GM19193 (cell line): ENCODE measurements around the gene ZBTB25.

Source experiments
- POLR2A ChIP-seq: IDR thresholded peaks from 4 replicates; pipeline ENCODE4 v1.6.1; 2011; ENCODE audit not compliant: insufficient read depth, insufficient read length; ENCODE audit errors: extremely low read depth

Gene ZBTB25

DNA sequence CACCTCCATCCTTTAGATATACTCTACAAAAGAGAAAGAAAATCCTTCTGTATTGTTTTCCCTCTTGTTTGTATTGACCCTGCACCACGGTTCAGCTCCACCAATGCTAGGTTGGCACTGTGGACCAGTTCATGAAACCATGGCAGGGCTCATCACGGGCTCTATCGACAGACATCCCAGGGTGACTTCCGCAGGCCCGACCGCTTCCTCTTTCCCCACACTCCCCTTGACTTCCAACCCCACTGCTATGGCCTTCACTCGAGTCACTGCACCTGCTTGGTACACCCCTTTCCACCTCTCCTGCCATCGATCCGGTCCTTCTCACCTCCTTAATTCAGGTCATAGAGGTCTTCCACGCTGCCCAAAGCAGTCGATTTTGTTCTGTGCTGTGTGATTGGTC is 59.5 kb downstream of the ZBTB25 start:
- no peak for TF ChIP-seq POLR2A

DNA sequence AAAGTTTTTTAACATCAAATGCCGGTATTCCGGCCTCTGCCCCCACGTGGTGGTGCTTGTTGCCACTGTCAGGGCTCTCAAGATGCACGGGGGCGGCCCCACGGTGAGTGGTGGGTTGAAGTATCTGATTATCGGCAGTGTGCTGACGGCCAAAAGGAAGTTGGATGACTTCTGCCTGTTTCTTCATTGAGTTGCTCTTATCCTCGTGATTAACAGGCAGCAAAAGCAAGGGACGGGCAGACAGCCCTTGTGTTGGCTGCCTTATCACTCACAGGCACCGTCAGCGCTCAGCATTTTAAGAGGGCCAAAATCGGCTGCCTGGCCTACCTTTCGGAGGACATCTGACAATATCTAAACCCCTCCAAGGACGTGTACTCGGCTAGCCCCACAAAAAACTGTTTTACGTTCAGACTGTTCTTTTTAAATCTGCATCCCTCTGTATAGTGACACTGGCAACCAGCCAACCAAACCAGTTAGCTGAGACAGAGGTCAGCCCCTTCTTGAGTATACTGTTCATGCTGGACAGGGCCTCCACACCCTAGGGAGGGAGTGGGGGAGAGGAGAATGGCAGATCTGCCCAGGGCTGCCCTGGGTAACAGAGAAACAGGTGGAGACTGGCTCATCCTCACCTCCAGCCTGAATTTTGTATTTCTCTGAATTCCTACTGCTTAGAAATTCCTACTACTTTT is 61.2 kb downstream of the ZBTB25 start:
- TF ChIP-seq POLR2A: no peak

DNA sequence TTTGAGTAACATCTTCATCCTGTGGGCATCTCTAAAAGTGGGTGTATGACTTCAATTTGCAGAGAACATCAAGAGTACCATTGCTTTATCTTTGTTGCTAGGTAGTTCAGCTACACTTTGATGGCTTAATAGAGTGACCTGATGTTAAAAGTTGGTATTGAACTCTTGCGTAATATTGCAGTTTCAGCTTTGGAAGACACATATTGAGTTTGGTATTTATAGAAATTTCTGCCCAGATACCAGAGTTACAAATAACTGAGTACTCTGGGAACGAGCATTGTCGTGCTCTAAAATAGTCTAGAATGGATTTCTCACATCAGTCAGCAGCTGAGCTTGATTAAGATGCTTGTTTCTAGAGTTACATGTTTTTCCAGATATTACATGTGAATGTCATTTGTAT is 63.1 kb downstream of the ZBTB25 start:
- no peak for TF ChIP-seq POLR2A

- no peak for TF ChIP-seq POLR2A
These were observed 64.5 kb downstream of the ZBTB25 start for GRCh38 chr14:64439141-64439540.

- TF ChIP-seq POLR2A: no peak
These were observed 65.3 kb downstream of the ZBTB25 start for GRCh38 chr14:64438181-64438841.

- no peak for TF ChIP-seq POLR2A
These were observed 69.1 kb downstream of the ZBTB25 start for GRCh38 chr14:64434528-64434927.

- no peak for TF ChIP-seq POLR2A
These were observed 79.7 kb downstream of the ZBTB25 start for GRCh38 chr14:64423987-64424386.

DNA sequence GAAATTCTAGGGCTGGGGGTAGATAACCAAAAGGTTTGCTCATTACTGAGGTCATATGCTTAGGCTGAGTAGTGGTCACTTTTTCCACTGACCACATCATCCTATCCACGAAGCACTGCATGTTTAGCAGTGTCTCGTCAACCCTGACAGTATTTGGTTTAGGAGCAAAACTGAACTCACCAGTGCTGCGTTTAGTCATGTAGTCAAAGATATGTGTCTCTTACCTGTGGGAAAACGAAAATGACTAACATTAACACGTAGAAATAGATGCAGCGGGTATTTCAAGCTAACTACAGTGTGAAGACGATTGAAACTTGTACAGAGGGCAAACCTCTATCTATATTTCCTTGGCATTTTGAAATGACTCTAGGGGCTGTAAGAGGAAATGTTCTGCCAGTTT is 80.9 kb downstream of the ZBTB25 start:
- no peak for TF ChIP-seq POLR2A

- TF ChIP-seq POLR2A: no peak
These were observed 81.6 kb downstream of the ZBTB25 start for GRCh38 chr14:64422005-64422404.

DNA sequence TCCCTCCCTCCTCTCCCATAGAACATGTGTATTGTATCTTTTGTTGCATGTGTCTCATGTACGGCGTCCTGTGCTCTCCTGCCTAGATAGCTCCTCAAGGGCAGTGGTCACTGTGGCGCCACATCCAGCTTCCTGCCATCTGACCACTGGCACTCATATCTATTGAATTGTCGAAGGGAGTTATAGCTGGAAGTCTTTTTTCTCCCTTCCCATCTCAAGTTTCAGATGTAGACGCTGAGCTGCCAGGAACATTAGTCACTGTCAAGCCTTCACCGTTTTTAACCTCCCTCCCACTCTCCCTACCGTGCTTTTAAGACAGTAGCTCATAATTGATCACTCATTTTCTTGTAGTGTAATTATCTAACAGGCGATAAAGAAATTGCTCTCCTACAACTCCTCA is 82.5 kb downstream of the ZBTB25 start:
- no peak for TF ChIP-seq POLR2A

DNA sequence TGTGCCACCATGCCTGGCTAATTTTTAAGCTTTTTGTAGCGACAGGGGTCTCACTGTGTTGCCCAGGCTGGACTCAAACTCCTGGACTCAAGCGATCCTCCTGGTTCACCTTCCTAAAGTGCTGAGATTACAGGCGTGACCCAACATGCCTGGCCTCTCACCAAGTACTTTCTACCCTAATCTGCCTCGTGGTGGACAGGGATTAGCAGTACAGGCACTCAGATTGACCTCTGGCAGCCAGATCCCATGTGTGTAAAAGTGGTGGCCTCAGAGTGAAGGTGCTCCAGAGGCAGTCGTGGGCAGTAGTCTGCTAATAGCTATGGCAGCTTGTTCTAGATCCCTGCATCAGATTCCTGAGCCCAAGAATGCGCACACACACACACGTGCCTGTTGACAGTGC is 84.6 kb downstream of the ZBTB25 start:
- no peak for TF ChIP-seq POLR2A

GRCh38 chr14:64417771-64418125 is 85.9 kb downstream of the ZBTB25 start:
- TF ChIP-seq POLR2A: no peak

DNA sequence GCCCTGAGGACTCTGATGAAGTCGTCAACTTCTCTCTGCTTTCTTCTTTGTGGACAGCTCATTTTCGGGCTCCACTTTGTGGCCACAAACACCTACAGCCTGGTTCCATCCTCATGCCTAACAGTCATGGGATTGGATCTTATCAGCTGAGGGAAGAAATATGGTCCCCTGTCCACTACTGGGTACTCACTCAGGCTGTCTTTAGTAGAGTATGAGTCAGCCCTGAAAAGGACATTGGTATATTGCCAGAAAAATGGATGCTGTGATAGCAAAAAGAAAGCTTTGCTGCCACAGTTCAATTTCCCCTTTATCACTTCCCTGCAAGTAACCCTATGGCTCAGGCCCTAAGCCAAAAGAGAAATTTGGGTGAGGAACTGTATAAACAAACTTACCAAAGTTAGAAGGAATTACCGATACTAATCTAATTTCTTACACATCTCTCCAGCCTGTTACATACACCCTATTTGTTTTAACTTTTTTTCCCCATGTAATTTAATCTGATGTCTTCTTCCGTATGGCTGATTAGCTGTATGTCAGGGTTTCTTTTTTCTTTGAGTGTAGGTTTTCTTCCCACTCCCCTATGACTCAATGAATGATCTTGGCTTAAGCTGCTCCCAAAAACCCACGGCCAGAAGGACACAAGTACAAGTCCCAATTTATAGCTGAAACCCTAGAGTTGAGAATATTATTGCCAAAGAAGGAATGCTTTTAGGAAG is 86.4 kb downstream of the ZBTB25 start:
- no peak for TF ChIP-seq POLR2A

GRCh38 chr14:64416348-64416932 is 87.2 kb downstream of the ZBTB25 start:
- TF ChIP-seq POLR2A: no peak

DNA sequence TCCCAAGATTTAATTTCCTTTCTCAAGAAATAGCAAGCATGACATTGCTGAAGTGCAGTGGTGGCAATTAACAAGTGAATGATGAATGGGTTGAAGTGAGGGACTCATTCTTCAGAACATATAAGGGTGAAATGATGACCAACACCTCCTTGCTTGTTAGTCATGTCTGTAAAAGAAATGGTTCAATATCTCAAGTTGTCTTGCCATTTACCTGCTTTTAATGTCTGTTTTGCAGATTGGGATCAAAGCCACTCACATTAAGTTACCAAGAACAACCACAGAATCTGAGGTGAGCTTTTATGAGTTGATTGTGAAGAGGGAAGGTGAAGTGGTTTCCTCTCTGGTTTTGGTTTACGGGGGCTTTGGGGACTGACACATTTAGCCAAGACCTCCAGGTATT is 91.4 kb downstream of the ZBTB25 start:
- TF ChIP-seq POLR2A: no peak

DNA sequence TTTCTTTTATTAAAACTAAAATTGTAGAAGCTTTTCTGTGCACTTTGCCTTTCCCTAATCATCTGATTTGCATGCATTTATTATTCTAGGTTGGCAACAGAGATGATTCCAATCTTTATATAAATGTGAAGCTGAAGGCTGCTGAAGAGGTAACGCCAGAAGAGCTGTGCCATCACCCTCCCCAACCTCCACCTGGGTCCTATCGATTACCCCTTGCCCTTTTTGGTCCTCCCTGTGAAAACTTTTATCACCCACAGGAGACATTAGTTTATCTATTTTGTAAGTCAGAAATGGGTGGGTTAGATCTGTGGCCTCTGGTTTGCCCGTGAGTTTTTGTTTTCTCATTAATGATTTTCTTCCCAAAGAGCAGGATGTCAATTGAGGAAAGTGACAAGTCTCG is 92.6 kb downstream of the ZBTB25 start:
- TF ChIP-seq POLR2A: no peak

DNA sequence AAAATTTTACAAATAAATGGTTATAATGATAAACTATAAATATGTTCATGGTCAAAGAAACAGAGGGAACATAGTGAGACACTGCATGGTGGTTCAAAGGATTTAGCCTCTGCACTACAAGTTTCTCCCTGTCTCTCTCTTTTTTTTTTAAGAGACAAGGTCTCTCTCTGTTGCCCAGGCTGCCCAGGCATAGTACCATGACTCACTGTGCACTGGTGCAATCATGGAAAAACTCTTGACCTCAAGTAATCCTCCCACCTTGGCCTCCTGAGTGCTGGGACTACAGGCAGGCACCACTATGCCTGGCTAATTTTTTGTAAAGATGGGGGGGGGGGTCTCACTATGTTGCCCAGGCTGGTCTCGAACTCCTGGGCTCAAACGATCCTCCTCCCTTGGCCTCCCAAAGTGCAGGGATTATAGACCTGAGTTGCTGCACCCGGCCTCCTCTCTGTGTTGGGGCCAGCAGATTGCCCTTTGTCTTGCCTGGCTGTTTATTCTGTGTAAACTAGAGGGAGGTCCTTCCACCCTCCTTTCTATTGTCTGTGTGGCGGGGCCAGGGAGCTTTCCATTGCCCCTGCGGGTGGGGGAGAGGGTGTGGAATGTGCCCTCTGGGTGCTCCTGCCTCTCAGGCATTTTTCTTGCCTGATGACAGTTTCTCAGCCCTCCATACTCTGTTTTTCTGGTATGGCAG is 93.4 kb downstream of the ZBTB25 start:
- TF ChIP-seq POLR2A: no peak
